Panc1 (cell line): Measurements from ENCODE around the gene EEIG2. TPM values are rescaled to one million over a fixed set of nuclear protein-coding genes. Genes with fewer than 3 reads are reported as not detected.
"Not testable (repeated sequence)": the region's sequence is repeated elsewhere in the genome, so short reads cannot be mapped to it uniquely, and the experiment has no call there.

Source experiments
- ATAC-seq: fragments of 200-7000 bp; cut with Tn5 transposase; 2 replicates; pipeline ENCODE4 v1.9.1; 2020; ENCODE audit warnings: mild to moderate bottlenecking, moderate library complexity
- BruUV-seq: library from RNA; stranded (reverse); fragments of 400-500 nt; replicated peaks from 2 replicates; lab custom pipeline; 2021; lab: Mats Ljungman, UMichigan
- CTCF ChIA-PET: fragments of 300-600 bp; sonication (Branson Sonifier 250); formaldehyde crosslinking; loops from one replicate; lab custom pipeline; 2022; ENCODE audit warnings: antibody characterized with exemption; lab: Charles Lee
- POLR2A ChIA-PET: fragments of 300-600 bp; sonication (Branson Sonifier 250); formaldehyde crosslinking; loops from one replicate; lab custom pipeline; 2022; ENCODE audit warnings: antibody characterized with exemption; lab: Charles Lee
- DNase-seq: peaks from one replicate; pipeline ENCODE4 v3.0.0-alpha.2; 2010; ENCODE audit warnings: low read depth, low spot score
- H3K27ac ChIP-seq: 2 replicates; pipeline ENCODE4 v1.5.1; 2011; ENCODE audit warnings: mild to moderate bottlenecking, low read length, inconsistent platforms
- H3K27me3 ChIP-seq: fragments of 200-500 bp; sonication (Bioruptor generic); 2 replicates; pipeline ENCODE4 v1.6.0; 2014; ENCODE audit warnings: low read length, inconsistent platforms; ENCODE audit not compliant: control insufficient read depth, insufficient read depth
- H3K36me3 ChIP-seq: fragments of 200-500 bp; sonication (Bioruptor generic); 2 replicates; pipeline ENCODE4 v1.5.1; 2014; ENCODE audit warnings: inconsistent platforms, mild to moderate bottlenecking, low read length, moderate library complexity; ENCODE audit not compliant: control insufficient read depth, insufficient read depth
- H3K4me1 ChIP-seq: 2 replicates; pipeline ENCODE4 v1.5.1; 2011; ENCODE audit warnings: inconsistent platforms, mild to moderate bottlenecking, low read length, moderate library complexity; ENCODE audit not compliant: control insufficient read depth, insufficient read depth
- H3K4me3 ChIP-seq, 2 experiments: 2 replicates each; pipeline ENCODE4 v1.5.1; 2011 to 2012; ENCODE audit warnings: low read depth in 2 of 2, low read length in 2 of 2, mild to moderate bottlenecking in 2 of 2, inconsistent platforms in 1 of 2, moderate library complexity in 1 of 2
- H3K9me3 ChIP-seq: fragments of 200-500 bp; sonication (Bioruptor generic); 2 replicates; pipeline ENCODE4 v1.5.1; 2014; ENCODE audit warnings: low read depth, mild to moderate bottlenecking, inconsistent platforms, low read length, moderate library complexity; ENCODE audit not compliant: control insufficient read depth, insufficient read depth
- POLR2AphosphoS5 ChIP-seq: IDR thresholded peaks from 2 replicates; pipeline ENCODE4 v1.6.1; 2012; ENCODE audit warnings: mild to moderate bottlenecking, low read depth, low read length, moderate library complexity
- SIN3A ChIP-seq: IDR thresholded peaks from 2 replicates; pipeline ENCODE4 v1.6.1; 2012; ENCODE audit warnings: low read depth, mild to moderate bottlenecking, low read length, moderate library complexity, borderline replicate concordance; ENCODE audit not compliant: insufficient read depth
- TCF7L2 ChIP-seq: IDR thresholded peaks from 2 replicates; pipeline ENCODE4 v1.6.1; 2011; ENCODE audit warnings: mild to moderate bottlenecking, low read depth, low read length, inconsistent platforms
- in situ Hi-C: cut with HindIII; loops from 2 replicates; pipeline ENCODE4 v1.10.0; 2016; ENCODE audit warnings: low sequenced_read_pairs, low pct_unique_long_range_greater_than_20kb
- intact Hi-C: fragments of 100-400 bp; cut with micrococcal nuclease; formaldehyde crosslinking; loops from one replicate; pipeline ENCODE4 v1.10.0; 2022; ENCODE audit not compliant: unreplicated experiment
- total RNA-seq: library from RNA; stranded (reverse); gene quantifications from one replicate; pipeline ENCODE4 v1.2.1, GENCODE V29; 2021; ENCODE audit not compliant: unreplicated experiment
- TF ChIP-seq, protein P1 (sequence below): fragments of 450-650 bp; IDR thresholded peaks from 2 replicates; pipeline ENCODE4 v1.5.1; 2017; ENCODE audit warnings: mild to moderate bottlenecking
- TF ChIP-seq, protein P2 (sequence below), 2 experiments: IDR thresholded peaks; 2 replicates each; pipeline ENCODE4 v1.6.1; 2011 to 2012; ENCODE audit warnings: low read depth in 2 of 2, control low read depth in 1 of 2, low read length in 1 of 2, mild to moderate bottlenecking in 1 of 2, moderate library complexity in 1 of 2; ENCODE audit not compliant: insufficient read depth in 1 of 2

EEIG2 gene
- total RNA-seq, 1 experiment from 2014 or later = 5.4 TPM

DNA sequence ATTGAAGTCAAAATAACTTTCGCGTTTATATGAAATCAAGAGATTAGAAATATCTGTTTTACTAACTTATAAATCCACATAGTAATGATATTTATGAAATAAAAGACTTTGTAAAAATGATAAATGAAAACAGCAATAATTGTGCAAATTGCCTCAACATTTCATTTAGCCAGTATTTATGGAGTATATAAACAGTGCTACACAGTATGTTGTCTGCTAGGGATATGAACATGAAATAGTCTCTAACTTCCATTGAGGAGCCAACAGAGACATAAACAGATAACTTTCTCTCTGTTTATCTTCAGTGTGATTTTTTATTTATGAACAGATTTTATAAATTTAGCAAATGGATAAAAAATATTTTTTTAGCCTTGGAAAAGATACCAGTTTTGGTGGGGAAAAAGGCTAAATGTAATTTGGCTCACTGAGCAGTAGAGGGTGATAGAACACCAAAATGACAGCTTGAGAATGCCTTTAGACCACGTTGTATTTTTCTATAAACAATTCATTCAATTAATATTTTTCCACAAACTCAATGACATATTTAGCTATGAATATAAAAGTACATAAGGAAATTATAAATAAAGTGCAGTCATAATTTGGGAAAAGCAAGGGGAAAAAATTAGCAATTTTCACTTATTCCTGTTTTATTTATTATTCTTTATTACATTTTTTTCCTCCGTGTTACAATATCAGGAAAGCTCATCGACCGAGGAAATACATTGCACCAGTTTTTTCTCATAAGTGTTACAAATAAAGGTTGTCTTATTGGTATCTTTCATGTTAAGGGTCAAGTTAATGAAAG, 47.5 kb upstream of the EEIG2 start:
- no peak overlapping the region for H3K4me3 ChIP-seq
- H3K4me1 ChIP-seq = no peaks in the 10 kb centered on the region
- ChIA-PET CTCF (interaction anchor here (0.5 to 1.6 kb wide), 3 partner anchors 49 to 400 kb away, joined by 3 to 6 read pairs (median 5); no protein-coding TSS in a partner anchor), POLR2A (no interaction called here)
- ATAC-seq (no peak), DNase-seq (no peak)
- BruUV-seq = no TSS peak
- intact Hi-C loops (no loop called here), in situ Hi-C loops (no loop called here)
- TF ChIP-seq, protein P1, sequence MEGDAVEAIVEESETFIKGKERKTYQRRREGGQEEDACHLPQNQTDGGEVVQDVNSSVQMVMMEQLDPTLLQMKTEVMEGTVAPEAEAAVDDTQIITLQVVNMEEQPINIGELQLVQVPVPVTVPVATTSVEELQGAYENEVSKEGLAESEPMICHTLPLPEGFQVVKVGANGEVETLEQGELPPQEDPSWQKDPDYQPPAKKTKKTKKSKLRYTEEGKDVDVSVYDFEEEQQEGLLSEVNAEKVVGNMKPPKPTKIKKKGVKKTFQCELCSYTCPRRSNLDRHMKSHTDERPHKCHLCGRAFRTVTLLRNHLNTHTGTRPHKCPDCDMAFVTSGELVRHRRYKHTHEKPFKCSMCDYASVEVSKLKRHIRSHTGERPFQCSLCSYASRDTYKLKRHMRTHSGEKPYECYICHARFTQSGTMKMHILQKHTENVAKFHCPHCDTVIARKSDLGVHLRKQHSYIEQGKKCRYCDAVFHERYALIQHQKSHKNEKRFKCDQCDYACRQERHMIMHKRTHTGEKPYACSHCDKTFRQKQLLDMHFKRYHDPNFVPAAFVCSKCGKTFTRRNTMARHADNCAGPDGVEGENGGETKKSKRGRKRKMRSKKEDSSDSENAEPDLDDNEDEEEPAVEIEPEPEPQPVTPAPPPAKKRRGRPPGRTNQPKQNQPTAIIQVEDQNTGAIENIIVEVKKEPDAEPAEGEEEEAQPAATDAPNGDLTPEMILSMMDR = peak; percentile 69; the same call in 1 of the 2 replicates
- TF ChIP-seq, protein P2, sequence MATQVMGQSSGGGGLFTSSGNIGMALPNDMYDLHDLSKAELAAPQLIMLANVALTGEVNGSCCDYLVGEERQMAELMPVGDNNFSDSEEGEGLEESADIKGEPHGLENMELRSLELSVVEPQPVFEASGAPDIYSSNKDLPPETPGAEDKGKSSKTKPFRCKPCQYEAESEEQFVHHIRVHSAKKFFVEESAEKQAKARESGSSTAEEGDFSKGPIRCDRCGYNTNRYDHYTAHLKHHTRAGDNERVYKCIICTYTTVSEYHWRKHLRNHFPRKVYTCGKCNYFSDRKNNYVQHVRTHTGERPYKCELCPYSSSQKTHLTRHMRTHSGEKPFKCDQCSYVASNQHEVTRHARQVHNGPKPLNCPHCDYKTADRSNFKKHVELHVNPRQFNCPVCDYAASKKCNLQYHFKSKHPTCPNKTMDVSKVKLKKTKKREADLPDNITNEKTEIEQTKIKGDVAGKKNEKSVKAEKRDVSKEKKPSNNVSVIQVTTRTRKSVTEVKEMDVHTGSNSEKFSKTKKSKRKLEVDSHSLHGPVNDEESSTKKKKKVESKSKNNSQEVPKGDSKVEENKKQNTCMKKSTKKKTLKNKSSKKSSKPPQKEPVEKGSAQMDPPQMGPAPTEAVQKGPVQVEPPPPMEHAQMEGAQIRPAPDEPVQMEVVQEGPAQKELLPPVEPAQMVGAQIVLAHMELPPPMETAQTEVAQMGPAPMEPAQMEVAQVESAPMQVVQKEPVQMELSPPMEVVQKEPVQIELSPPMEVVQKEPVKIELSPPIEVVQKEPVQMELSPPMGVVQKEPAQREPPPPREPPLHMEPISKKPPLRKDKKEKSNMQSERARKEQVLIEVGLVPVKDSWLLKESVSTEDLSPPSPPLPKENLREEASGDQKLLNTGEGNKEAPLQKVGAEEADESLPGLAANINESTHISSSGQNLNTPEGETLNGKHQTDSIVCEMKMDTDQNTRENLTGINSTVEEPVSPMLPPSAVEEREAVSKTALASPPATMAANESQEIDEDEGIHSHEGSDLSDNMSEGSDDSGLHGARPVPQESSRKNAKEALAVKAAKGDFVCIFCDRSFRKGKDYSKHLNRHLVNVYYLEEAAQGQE (IDR thresholded peaks at IDR 0.05; ENCODE audit: insufficient read depth in 1 of 2, low read depth in 2 of 2, low read length in 1 of 2) = no peak
- H3K9me3 ChIP-seq = no peaks in the 10 kb centered on the region
- H3K27me3 ChIP-seq = no peaks in the 10 kb centered on the region
- no peak overlapping the region for H3K27ac ChIP-seq
- H3K36me3 ChIP-seq = no peaks in the 10 kb centered on the region

- Histone ChIP-seq H3K27ac (no peak overlapping the region), H3K9me3 (no peaks in the 10 kb centered on the region), H3K36me3 (no peaks in the 10 kb centered on the region), H3K4me3 (no peak overlapping the region), H3K4me1 (no peaks in the 10 kb centered on the region), H3K27me3 (no peaks in the 10 kb centered on the region)
- in situ Hi-C loops (no loop called here), intact Hi-C loops (no loop called here)
- no TSS peak for BruUV-seq
- DNase-seq (no peak), ATAC-seq (no peak)
- POLR2A ChIA-PET = no interaction called here
- TF ChIP-seq, protein P2 (IDR thresholded peaks at IDR 0.05; ENCODE audit: insufficient read depth in 1 of 2, low read depth in 2 of 2, low read length in 1 of 2) = no peak
- TF ChIP-seq TCF7L2 (no peak), SIN3A (no peak), POLR2AphosphoS5 (no peak)
- TF ChIP-seq, protein P1 = no peak
- CTCF ChIA-PET = interaction anchor here (0.5 to 1.6 kb wide), 3 partner anchors 48 to 400 kb away, joined by 3 to 6 read pairs (median 5); no protein-coding TSS in a partner anchor
These were observed 46.9 kb upstream of the EEIG2 start for GRCh38 chr1:108513044-108513415.

DNA sequence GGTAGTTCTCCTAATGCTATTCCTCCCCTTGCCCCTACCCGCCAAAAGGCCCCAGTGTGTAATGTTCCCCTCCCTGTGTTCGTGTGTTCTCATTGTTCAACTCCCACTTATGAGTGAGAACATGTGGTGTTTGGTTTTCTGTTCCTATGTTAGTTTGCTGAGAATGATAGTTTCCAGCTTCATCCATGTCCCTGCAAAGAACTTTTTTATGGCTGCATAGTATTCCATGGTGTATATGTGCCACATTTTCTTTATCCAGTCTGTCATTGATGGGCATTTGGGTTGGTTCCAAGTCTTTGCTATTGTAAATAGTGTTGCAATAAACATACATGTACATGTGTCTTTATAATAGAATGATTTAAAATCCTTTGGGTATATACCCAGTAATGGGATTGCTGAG, 46.0 kb upstream of the EEIG2 start:
- CTCF ChIA-PET, intact Hi-C loops, ATAC-seq, in situ Hi-C loops, H3K27me3 ChIP-seq, H3K27ac ChIP-seq, H3K9me3 ChIP-seq, POLR2A ChIA-PET, H3K4me3 ChIP-seq, BruUV-seq, H3K36me3 ChIP-seq, H3K4me1 ChIP-seq, DNase-seq: not testable (repeated sequence)
